Kidney tubule cell (primary cell): ENCODE results near the gene GATB.
A peak's percentile ranks its signal among the peaks of the same experiment; 100 is the strongest.

ENCODE experiments used
- DNase-seq: peaks from one replicate; pipeline ENCODE4 v3.0.0-alpha.2; 2018; ENCODE audit warnings: low spot score

The GATB gene

GRCh38 chr4:151698213-151698612, 62.6 kb downstream of the GATB start:
- DNase-seq, result no peak

GRCh38 chr4:151694961-151695720, 65.7 kb downstream of the GATB start:
- DNase-seq, result no peak

- DNase-seq, result no peak
Observed at GRCh38 chr4:151692821-151693673, 67.8 kb downstream of the GATB start.

GRCh38 chr4:151692443-151692782, 68.4 kb downstream of the GATB start:
- DNase-seq, result no peak

- no peak for DNase-seq
Observed at GRCh38 chr4:151691639-151692442, 69.0 kb downstream of the GATB start.

- DNase-seq, result no peak
Observed at GRCh38 chr4:151690876-151691275, 69.9 kb downstream of the GATB start.

GRCh38 chr4:151690164-151690870, 70.5 kb downstream of the GATB start:
- DNase-seq, result no peak

- DNase-seq, result no peak
Observed at GRCh38 chr4:151689211-151689991, 71.4 kb downstream of the GATB start.

- no peak for DNase-seq
Observed at GRCh38 chr4:151688785-151689043, 72.1 kb downstream of the GATB start.

- DNase-seq, result peak; percentile 9
Observed at GRCh38 chr4:151688003-151688784, 72.6 kb downstream of the GATB start.

- no peak for DNase-seq
Observed at GRCh38 chr4:151687021-151687640, 73.7 kb downstream of the GATB start.

- DNase-seq, result no peak
Observed at GRCh38 chr4:151685303-151685702, 75.5 kb downstream of the GATB start.

- DNase-seq, result no peak
Observed at GRCh38 chr4:151681085-151681484, 79.7 kb downstream of the GATB start.

GRCh38 chr4:151679231-151679630, 81.6 kb downstream of the GATB start:
- DNase-seq, result no peak

- no peak for DNase-seq
Observed at GRCh38 chr4:151678048-151678872, 82.5 kb downstream of the GATB start.

- DNase-seq, result no peak
Observed at GRCh38 chr4:151677193-151677592, 83.6 kb downstream of the GATB start.

- DNase-seq, result peak; percentile 88
Observed at GRCh38 chr4:151676301-151676700, 84.5 kb downstream of the GATB start.

GRCh38 chr4:151675411-151675971, 85.3 kb downstream of the GATB start:
- DNase-seq, result peak; percentile 80
